Activated T-cell treated with anti-CD3 and anti-CD28 coated beads, Interleukin-2, amount 50 U/mL, for 24 hours (primary cell): ENCODE measurements around the gene SPARC.
"Not testable (repeated sequence)": the region's sequence is repeated elsewhere in the genome, so short reads cannot be mapped to it uniquely, and the experiment has no call there.

Experiments used
- DNase-seq: peaks from one replicate; pipeline ENCODE4 v3.0.0-alpha.2; 2020
- H3K27ac Mint-ChIP-seq: 2 replicates; pipeline ENCODE4 v1.8.0; 2020; ENCODE audit warnings: mild to moderate bottlenecking, mixed read lengths
- H3K27me3 Mint-ChIP-seq: 2 replicates; pipeline ENCODE4 v1.8.0; 2020; ENCODE audit warnings: mixed read lengths
- H3K36me3 Mint-ChIP-seq: 2 replicates; pipeline ENCODE4 v1.8.0; 2020; ENCODE audit warnings: low read depth, mixed read lengths
- H3K4me1 Mint-ChIP-seq: 2 replicates; pipeline ENCODE4 v1.8.0; 2020; ENCODE audit warnings: low read depth, mixed read lengths
- H3K4me3 Mint-ChIP-seq: 2 replicates; pipeline ENCODE4 v1.8.0; 2020; ENCODE audit warnings: mild to moderate bottlenecking, moderate library complexity, mixed read lengths
- H3K9me3 Mint-ChIP-seq: 2 replicates; pipeline ENCODE4 v1.8.0; 2020; ENCODE audit warnings: mixed read lengths

The SPARC gene, protein sequence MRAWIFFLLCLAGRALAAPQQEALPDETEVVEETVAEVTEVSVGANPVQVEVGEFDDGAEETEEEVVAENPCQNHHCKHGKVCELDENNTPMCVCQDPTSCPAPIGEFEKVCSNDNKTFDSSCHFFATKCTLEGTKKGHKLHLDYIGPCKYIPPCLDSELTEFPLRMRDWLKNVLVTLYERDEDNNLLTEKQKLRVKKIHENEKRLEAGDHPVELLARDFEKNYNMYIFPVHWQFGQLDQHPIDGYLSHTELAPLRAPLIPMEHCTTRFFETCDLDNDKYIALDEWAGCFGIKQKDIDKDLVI

DNA sequence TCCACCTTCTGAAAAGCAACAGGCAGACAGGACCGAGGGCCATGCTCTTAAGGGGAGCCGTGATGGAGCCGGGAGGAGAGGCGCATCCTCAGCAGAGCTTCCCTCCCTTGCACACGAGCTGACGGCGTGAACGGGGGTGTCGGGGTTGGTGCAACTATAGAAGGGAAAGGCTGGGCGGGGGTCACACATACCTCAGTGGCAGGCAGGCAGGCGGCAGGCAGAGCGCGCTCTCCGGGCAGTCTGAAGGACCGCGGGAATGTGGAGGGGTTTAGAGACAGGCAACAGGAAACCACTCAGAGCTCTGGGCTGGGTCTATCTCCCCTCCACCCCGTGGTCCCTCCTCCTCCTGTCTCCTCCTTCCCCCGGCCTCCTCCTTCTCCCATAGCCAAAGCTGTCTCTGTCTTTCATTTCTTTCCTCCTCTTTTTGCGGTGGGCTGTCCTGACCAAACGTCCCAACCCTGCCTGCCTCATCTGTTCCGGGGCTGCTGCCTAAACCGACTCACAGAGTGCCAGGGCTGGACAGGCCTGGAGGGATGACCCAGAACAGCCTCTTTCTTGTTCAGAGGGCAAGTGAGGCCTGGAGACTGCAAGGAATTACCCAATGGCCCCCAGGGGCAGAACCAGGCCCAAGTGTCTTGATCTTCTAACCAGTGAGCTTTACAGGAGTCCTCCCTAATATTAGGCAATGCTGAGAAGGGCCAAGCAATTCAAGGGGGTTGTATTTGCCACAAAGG, at the start of gene SPARC:
SPARC (minus strand) TSS at position 242 of the 734 bp plus-strand sequence. CDS start 10,727 bp downstream, outside the sequence.
- Mint-ChIP-seq H3K36me3 (no peaks in the 10 kb centered on the region), H3K27me3 (peaks cover 44% of the 10 kb centered on the region), H3K9me3 (no peaks in the 10 kb centered on the region), H3K4me3 (peak within 1 kb of the TSS; percentile 30), H3K4me1 (peaks cover 9% of the 10 kb centered on the region), H3K27ac (no peak within 1 kb of the TSS)
- DNase-seq = no peak

DNA sequence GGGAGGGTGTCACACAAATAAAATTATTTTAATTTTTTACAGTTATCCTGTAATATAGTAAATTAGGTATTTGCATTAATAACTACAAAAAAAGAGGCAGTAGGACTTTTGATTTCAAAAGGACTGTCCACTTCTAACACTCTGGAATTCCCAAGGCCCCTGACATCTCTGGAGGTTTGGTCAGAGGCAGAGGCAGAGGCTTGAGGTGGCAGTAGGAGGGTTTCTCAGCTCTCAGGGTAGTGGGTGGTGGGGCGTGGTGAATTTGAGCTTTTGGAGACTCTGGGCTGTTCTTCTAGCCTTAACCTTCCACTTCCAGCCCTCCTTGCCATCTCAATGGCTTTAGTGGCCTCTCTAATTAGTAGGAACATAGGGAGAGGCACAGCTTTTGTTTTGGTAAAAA, 48.9 kb upstream of the SPARC start:
- Mint-ChIP-seq H3K4me1 (peaks cover 2% of the 10 kb centered on the region), H3K36me3 (peaks cover 56% of the 10 kb centered on the region), H3K27ac (no peak overlapping the region), H3K27me3 (no peaks in the 10 kb centered on the region), H3K9me3 (no peaks in the 10 kb centered on the region), H3K4me3 (no peak overlapping the region)
- no peak for DNase-seq

DNA sequence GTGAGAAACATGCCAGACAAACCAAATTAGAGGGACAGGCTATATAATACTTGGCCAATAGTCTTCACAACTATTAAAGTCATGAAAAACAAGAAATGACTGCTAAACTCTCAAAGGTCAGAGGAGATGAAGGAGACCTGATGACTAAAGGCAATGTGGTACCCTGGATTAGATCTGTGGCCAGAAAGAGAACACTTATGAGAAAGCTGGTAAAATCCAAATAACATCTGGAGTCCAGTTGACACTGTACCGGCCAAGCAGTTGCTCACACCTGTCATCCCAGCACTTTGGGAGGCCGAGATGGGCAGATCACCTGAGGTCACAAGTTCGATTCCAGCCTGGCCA, 47.3 kb upstream of the SPARC start:
- H3K36me3 Mint-ChIP-seq = peaks cover 59% of the 10 kb centered on the region
- H3K27ac Mint-ChIP-seq = no peak overlapping the region
- H3K4me1 Mint-ChIP-seq = peaks cover 2% of the 10 kb centered on the region
- H3K9me3 Mint-ChIP-seq = peaks cover 10% of the 10 kb centered on the region
- H3K27me3 Mint-ChIP-seq = no peaks in the 10 kb centered on the region
- no peak overlapping the region for H3K4me3 Mint-ChIP-seq
- DNase-seq = no peak

DNA sequence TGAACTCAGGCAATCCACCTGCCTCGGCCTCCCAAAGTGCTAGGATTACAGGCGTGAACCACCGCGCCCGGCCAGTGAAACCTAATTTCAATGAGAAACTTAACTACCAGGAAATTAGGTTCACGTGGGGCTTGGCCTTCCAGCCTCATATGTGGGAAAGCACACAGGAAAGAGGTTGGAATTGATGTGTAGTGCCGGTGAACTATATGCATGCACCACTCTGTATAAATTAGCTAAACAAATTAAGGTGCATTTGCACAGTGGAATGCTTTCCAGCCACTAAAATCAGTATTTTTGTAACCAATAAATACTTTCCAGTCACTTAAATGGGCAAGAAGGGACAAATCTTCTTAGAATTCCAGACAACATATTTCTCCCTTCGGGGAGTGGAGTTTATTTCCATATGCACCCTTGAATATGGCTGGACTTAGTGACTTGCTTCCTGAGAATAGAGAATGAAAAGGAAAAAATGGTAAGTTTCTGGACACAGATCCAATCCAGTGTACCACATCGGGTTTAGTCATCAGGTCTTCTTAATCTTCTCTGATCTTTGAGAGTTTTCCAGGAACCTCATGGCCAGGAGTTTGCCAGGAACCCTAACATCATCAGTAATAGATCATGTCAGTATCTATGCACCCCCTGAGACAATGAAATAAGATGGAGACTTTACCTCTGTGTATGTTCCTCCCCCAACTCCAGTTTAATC, 46.8 kb upstream of the SPARC start:
- H3K9me3 Mint-ChIP-seq = peaks cover 10% of the 10 kb centered on the region
- H3K4me1 Mint-ChIP-seq = peaks cover 2% of the 10 kb centered on the region
- H3K36me3 Mint-ChIP-seq = peaks cover 57% of the 10 kb centered on the region
- H3K27ac Mint-ChIP-seq = no peak overlapping the region
- DNase-seq = no peak
- H3K27me3 Mint-ChIP-seq = no peaks in the 10 kb centered on the region
- H3K4me3 Mint-ChIP-seq = no peak overlapping the region

DNA sequence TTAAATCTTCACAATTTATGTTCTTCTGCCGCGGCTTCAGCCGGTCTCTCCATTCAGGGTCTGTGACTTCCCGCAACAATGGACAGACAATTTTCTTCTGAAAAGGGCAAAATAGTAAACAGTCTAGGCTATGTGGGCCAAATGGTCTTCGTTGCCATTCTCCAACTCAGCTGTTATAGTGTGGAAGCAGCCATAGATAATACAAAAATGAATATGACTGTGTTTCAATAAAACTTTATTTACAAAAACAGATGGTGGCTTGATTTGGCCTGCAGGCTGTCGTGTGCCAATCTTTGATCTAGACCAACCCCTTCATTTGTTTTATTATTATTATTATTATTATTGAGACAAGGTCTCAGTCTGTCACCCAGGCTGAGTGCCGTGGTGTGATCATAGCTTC, 43.7 kb upstream of the SPARC start:
- H3K27me3 Mint-ChIP-seq = no peaks in the 10 kb centered on the region
- no peak for DNase-seq
- peaks cover 45% of the 10 kb centered on the region for H3K36me3 Mint-ChIP-seq
- H3K27ac Mint-ChIP-seq = no peak overlapping the region
- H3K9me3 Mint-ChIP-seq = peaks cover 10% of the 10 kb centered on the region
- peaks cover 5% of the 10 kb centered on the region for H3K4me1 Mint-ChIP-seq
- no peak overlapping the region for H3K4me3 Mint-ChIP-seq

DNA sequence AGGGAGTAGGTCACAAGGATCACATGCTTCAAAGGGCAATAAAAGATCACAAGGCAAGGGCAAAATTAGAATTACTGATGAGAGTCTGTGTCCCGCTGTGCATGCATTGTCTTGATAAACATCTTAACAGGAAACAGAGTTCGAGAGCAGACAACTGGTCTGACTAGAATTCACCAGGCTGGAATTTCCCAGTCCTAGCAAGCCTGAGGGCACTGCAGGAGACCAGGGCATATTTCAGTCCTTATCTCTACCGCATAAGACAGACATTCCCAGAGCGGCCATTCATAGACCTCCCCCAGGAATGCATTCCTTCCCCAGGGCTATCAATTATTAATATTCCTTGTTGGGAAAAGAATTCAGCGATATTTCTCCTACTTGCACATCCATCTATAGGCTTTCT, 42.9 kb upstream of the SPARC start:
- not testable (repeated sequence) for H3K4me3 Mint-ChIP-seq, DNase-seq, H3K27me3 Mint-ChIP-seq, H3K4me1 Mint-ChIP-seq, H3K27ac Mint-ChIP-seq
- peaks cover 10% of the 10 kb centered on the region for H3K9me3 Mint-ChIP-seq
- H3K36me3 Mint-ChIP-seq = peaks cover 42% of the 10 kb centered on the region

DNA sequence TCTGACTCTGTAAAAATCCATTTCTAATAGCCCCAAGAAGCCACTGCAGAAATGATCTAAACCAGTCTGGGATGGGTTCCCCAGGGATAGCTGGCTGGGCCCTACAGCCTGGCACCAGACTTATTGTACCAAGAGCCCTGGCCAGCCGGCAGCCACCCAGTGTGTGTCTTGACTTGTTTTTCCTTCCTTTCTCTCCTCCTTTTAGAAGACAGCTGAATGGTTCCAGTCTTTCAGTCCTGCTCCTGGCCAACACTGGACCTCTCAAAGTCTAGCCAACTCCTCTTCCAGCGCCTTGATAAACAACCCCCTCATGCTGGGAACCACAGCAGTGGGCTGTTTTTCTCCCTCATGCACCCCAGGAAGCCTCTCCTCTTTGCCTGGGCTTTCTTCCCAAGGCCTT, 37.6 kb upstream of the SPARC start:
- peaks cover 7% of the 10 kb centered on the region for H3K36me3 Mint-ChIP-seq
- no peak overlapping the region for H3K4me3 Mint-ChIP-seq
- H3K9me3 Mint-ChIP-seq = peaks cover 3% of the 10 kb centered on the region
- no peak overlapping the region for H3K27ac Mint-ChIP-seq
- H3K27me3 Mint-ChIP-seq = no peaks in the 10 kb centered on the region
- no peak for DNase-seq
- peaks cover 19% of the 10 kb centered on the region for H3K4me1 Mint-ChIP-seq

DNA sequence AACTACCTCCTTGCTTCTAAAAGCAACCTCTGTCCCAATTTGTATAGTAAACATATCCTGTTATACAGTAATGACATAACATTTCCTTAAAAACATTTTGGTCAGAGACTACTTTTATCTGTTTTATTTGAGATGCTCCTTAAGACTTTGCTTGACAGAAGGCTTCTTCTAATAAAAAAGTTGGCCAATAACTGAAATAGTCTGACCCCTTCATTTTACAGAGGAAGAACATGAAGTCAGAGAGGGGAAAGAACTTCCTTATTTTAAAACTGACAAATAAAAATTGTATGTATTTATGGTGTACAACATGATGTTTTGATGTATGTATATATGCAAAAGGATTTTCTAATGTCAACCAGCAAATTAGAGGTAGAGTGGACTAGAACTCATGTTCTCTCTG, 35.8 kb upstream of the SPARC start:
- no peak for DNase-seq
- H3K9me3 Mint-ChIP-seq = no peaks in the 10 kb centered on the region
- H3K27me3 Mint-ChIP-seq = no peaks in the 10 kb centered on the region
- H3K4me3 Mint-ChIP-seq = no peak overlapping the region
- H3K4me1 Mint-ChIP-seq = peaks cover 15% of the 10 kb centered on the region
- no peak overlapping the region for H3K27ac Mint-ChIP-seq
- no peaks in the 10 kb centered on the region for H3K36me3 Mint-ChIP-seq

DNA sequence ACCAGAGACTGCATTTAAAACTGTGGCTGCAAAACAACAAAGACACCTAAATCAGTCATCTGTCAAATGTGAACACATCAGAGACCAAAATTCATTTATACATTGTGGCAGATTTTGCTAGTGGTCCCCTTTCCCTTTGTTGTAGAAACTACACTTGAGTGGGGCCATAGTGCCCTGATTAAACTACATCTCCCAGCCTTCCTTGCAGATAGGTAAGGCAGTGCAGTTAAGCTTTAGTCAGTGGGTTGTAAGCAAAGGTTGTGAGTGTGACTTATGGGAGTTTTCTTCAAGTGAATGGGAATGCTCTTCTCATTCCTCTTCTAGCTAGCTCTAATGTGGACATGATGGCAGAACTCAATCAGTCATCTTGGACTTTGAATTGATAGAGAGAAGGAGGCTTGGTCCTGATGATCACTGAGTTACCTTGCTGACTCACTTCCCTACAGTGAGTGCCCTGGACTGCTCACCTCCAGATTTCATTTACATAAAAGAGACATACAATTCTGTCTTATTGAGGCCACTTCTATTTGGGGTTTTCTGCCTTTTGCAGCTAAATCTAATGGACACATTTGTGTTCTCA, 35.2 kb upstream of the SPARC start:
- Mint-ChIP-seq H3K36me3 (no peaks in the 10 kb centered on the region), H3K4me1 (peaks cover 15% of the 10 kb centered on the region), H3K9me3 (no peaks in the 10 kb centered on the region), H3K27ac (peak overlapping the region; percentile 80), H3K4me3 (no peak overlapping the region), H3K27me3 (no peaks in the 10 kb centered on the region)
- DNase-seq = no peak

DNA sequence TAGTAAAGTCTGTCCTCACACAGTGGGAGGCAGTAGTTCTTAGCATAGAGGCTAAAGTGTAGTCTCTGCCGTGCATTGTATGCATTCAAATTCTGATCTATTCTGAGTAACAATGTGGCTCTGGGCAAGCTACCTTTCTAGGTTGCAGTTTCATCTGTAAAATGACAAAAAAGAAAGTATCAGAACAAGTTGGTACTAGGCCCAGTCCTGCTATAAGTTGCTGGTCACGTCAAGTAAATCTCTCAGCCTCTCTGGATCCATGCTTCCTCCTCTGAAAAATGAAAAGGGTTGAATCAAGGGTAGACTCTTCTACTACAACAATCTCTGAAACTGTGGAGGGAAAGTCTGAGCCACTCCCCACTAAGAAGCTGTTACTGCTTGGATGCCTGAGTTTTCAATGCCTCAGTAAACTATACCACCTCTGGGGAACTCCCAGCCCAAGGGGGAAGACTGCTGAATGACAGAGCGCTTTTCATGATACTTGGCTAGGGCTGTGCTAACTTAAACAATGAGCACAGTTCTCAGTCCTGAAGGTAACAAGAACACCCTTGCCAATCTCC, 34.5 kb upstream of the SPARC start:
- peaks cover 15% of the 10 kb centered on the region for H3K4me1 Mint-ChIP-seq
- DNase-seq = no peak
- no peaks in the 10 kb centered on the region for H3K9me3 Mint-ChIP-seq
- H3K4me3 Mint-ChIP-seq = no peak overlapping the region
- H3K36me3 Mint-ChIP-seq = no peaks in the 10 kb centered on the region
- no peaks in the 10 kb centered on the region for H3K27me3 Mint-ChIP-seq
- peak overlapping the region; percentile 80 for H3K27ac Mint-ChIP-seq

DNA sequence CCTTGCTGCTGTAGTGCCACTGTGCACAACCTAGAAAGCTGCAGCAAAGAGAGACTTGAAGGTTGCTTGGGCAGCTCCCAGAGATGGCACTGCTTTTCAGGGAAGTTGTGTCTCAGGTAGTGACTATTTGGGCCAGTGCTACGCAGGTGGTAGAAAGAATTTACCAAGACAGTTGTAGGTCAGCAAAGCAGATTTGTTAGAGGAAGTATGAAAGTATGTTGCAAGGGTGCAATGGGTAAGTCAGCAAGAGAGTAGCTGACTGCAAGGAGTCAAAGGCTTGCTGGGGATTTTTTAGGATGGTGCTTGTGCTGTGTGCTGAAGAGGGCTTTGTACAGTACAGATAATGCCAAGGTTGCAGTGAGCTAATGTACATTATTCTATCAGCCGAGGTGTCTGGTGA, 33.5 kb upstream of the SPARC start:
- Mint-ChIP-seq H3K4me3 (no peak overlapping the region), H3K27me3 (no peaks in the 10 kb centered on the region), H3K9me3 (no peaks in the 10 kb centered on the region), H3K36me3 (no peaks in the 10 kb centered on the region), H3K4me1 (peaks cover 15% of the 10 kb centered on the region), H3K27ac (no peak overlapping the region)
- DNase-seq = no peak

DNA sequence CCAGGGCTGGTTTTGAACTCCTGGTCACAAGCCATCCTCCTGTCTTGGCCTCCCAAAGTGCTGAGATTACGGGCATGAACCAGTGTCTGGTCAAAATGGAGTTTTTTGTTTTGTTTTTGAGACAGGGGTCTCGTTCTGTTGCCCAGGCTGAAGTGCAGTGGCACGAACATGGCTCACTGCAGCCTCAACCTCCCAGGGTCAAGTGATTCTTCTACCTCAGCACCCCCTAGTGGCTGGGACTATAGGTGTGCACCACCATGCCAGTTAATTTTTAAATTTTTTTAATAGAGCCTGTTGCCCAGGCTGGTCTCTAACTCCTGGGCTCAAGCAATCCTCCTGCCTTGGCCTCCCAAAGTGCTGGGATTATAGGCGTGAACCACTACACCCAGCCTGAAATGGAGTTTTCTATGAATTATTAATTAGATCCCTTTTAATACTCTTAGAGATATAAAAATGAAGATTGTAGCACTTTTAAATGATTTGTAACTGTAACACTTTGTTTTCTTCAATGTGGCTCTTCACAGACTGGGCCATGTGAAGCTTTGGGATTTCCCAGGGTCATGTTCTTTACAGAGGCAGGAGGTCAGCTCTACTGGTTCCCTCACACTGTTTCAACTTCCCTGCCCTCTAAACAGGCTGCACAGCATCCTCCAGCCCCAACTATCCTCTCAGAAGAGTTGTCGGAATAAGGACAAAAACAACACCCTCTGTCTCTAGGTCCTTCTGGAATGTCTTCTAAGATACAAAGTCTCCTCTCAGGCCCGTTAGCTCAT, 32.7 kb upstream of the SPARC start:
- Mint-ChIP-seq H3K9me3 (no peaks in the 10 kb centered on the region), H3K4me1 (peaks cover 15% of the 10 kb centered on the region), H3K36me3 (no peaks in the 10 kb centered on the region), H3K4me3 (no peak overlapping the region), H3K27ac (no peak overlapping the region), H3K27me3 (no peaks in the 10 kb centered on the region)
- DNase-seq = no peak

DNA sequence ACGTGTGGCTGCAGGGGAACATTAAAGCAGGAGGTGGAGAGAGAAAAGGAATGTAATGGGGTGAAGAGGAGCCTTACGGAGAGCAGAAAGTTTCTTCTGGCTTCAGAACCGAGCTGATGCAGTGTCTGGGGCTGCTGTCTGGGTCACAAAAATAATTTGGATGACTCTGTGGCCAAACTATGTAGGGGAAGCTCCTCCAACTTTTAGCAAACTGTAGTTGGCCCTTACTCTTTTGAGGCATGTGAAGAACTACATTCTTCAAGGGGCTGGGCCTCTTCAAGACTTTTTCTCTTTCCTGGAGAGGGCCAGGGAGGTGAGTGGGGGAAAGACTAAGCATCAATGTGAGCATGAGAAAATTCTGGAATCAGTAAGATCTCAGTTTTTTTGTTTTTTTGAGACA, 31.9 kb upstream of the SPARC start:
- H3K4me1 Mint-ChIP-seq = peaks cover 15% of the 10 kb centered on the region
- no peak overlapping the region for H3K27ac Mint-ChIP-seq
- H3K9me3 Mint-ChIP-seq = no peaks in the 10 kb centered on the region
- no peaks in the 10 kb centered on the region for H3K27me3 Mint-ChIP-seq
- no peak overlapping the region for H3K4me3 Mint-ChIP-seq
- H3K36me3 Mint-ChIP-seq = no peaks in the 10 kb centered on the region
- no peak for DNase-seq

DNA sequence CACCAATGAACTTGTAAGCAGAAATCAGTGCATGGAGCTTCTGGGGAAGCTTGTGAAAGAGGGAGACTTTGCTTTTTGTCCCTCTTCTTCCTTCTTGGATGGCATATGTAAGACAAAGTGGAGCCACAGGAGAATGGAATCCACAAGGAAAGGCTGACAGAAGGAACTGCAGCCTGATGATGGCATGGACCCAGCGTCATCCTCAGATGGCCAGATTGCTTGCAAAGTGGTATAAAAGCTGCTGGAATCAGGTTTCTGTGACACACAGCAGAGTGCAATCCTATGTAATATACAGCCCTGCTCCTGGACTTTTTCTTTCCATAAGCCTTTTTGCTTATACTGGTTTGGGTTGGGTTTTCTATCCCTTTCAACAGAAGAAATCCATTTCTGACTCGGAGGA, 31.4 kb upstream of the SPARC start:
- no peaks in the 10 kb centered on the region for H3K27me3 Mint-ChIP-seq
- no peak for DNase-seq
- no peak overlapping the region for H3K4me3 Mint-ChIP-seq
- H3K36me3 Mint-ChIP-seq = no peaks in the 10 kb centered on the region
- H3K27ac Mint-ChIP-seq = no peak overlapping the region
- H3K4me1 Mint-ChIP-seq = peaks cover 15% of the 10 kb centered on the region
- H3K9me3 Mint-ChIP-seq = no peaks in the 10 kb centered on the region
